ENCODE measurements around the gene SRPK1. TPM values are rescaled to one million over a fixed set of nuclear protein-coding genes. Genes with fewer than 3 reads are reported as not detected.

Gene SRPK1
- total and polyA plus RNA-seq, 10 of the 15 experiments (the other 5 are each of a cell fraction or from before 2014, with no cell fraction given) = 47.4 to 112 (median 85.8) TPM

DNA sequence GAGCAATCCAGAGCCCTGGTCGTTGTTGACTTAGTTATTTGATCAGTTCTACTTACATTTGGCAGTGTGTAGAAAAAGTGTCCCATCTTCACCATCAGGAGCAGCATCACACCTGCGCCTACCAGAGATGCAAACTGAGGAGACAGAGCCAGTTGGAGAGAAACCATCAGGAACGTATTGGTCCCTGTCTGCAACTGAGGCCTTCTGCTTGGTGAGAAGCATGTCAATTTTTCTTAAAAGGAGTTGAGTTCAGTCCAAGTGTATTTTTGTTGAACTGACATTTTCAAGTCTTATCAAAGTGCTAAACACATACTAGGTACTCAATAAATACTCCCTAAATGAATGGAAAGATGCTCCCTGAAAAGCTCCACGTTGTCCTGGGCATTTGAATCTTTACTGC is 47.9 kb upstream of the SRPK1 start:
- ChIA-PET RAD21 (ENCODE audit: unreplicated experiment) (no interaction called here), SMC1A (ENCODE audit: uncharacterized antibody, unreplicated experiment) (no interaction called here), POLR2A (no interaction called here), CTCF (interaction anchor here (1.3 kb wide), 1 partner anchor 12 kb away, joined by 5 read pairs; no protein-coding TSS in a partner anchor)
- in situ Hi-C loops (cut with MboI) (no loop called here), intact Hi-C loops (cut with micrococcal nuclease; ENCODE audit: unreplicated experiment) (no loop called here)
- no peak for TF ChIP-seq SPI1 (IDR thresholded peaks at IDR 0.05; ENCODE audit: borderline replicate concordance, insufficient read depth, low read depth, low read length)
- no peak for TF ChIP-seq E4F1 (IDR thresholded peaks at IDR 0.05; ENCODE audit: borderline replicate concordance, partially characterized antibody)
- TF ChIP-seq MTA2 (IDR thresholded peaks at IDR 0.05; ENCODE audit: low read depth) = no peak
- no peak for TF ChIP-seq TBL1XR1 (IDR thresholded peaks at IDR 0.05; ENCODE audit: low read depth, low read length)
- no peak for TF ChIP-seq HDGF (IDR thresholded peaks at IDR 0.05)
- no peak for TF ChIP-seq NR2F1 (conservative IDR thresholded peaks at IDR 0.05)
- TF ChIP-seq USF2 (IDR thresholded peaks at IDR 0.05; ENCODE audit: borderline replicate concordance, low read depth, low read length) = no peak
- TF ChIP-seq IKZF1 (conservative IDR thresholded peaks at IDR 0.05) = no peak
- Histone ChIP-seq H3K4me2 (ENCODE audit: control insufficient read depth, insufficient read depth) (no peak overlapping the region), H3K27me3 (replicated peaks in 1 of 2; ENCODE audit: control insufficient read depth in 2 of 2, insufficient read depth in 2 of 2, low read length in 1 of 2) (no peaks in the 10 kb centered on the region), H4K20me1 (ENCODE audit: control insufficient read depth, insufficient read depth) (no peaks in the 10 kb centered on the region), H3K27ac (ENCODE audit: control insufficient read depth, insufficient read depth) (no peak overlapping the region), H3K9me3 (replicated peaks; ENCODE audit: control insufficient read depth, insufficient read depth, low read length) (no peaks in the 10 kb centered on the region), H3K79me2 (ENCODE audit: control insufficient read depth, insufficient read depth, low read length) (no peaks in the 10 kb centered on the region), H3K4me1 (ENCODE audit: control insufficient read depth, insufficient read depth, low read length) (peaks cover 2% of the 10 kb centered on the region), H3K9ac (ENCODE audit: control insufficient read depth, insufficient read depth, low read length) (no peak overlapping the region), H3K4me3 (no peak overlapping the region), H3K36me3 (ENCODE audit: control insufficient read depth in 2 of 2, insufficient read depth in 2 of 2, low read length in 1 of 2) (no peaks in the 10 kb centered on the region), H2AFZ (ENCODE audit: control insufficient read depth, low read depth, low read length) (no peak overlapping the region)
- no TSS peak for BruUV-seq (replicated peaks)
- no peak for FAIRE-seq
- DNase-seq (ENCODE audit: low read depth, low spot score) = no peak
- ATAC-seq = no peak
- WGBS (ENCODE audit: insufficient coverage, insufficient replicate concordance, low lambda C conversion rate, missing lambda C conversion rate) = 54% methylated on average over 4 of the region's 4 CpGs
